Measurements from ENCODE around the gene SLC22A1.

The SLC22A1 gene

DNA sequence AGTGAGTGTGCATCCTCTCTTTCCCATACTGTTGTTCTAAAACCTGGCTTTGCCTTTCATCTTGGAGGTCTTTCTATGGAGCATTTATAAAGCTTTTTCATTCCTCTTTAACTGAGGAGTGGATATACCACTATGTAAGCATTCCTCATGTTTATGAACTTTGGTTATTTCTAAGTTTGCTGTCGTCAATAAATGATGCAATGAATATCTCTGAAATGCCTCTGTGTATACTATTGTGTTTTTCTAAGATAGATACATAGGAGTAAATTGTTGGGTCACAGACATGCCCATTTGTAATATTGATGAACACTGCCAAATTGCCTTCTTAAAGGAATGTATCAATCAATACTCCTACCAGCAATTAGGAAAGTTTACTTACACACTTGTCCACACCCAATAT, 83.1 kb downstream of the SLC22A1 start:
- no peaks in the 10 kb centered on the region for H4K20me1 ChIP-seq (ENCODE audit: insufficient read depth, low read length)
- no peak overlapping the region for H3K4me2 ChIP-seq (ENCODE audit: low read length)
- H3K36me3 ChIP-seq (replicated peaks; ENCODE audit: low read depth, low read length) = no peaks in the 10 kb centered on the region
- H3K9me3 ChIP-seq (ENCODE audit: insufficient read depth, low read length) = no peaks in the 10 kb centered on the region
- H2AFZ ChIP-seq (ENCODE audit: low read depth, low read length) = no peak overlapping the region
- TF ChIP-seq CTCF (IDR thresholded peaks at IDR 0.05; ENCODE audit: low read depth, low read length) (no peak), EZH2phosphoT487 (IDR thresholded peaks at IDR 0.05; ENCODE audit: low read depth) (no peak)
- no peaks in the 10 kb centered on the region for H3K79me2 ChIP-seq (ENCODE audit: low read length)
- H3K4me1 ChIP-seq (ENCODE audit: low read length) = no peaks in the 10 kb centered on the region
- no peak overlapping the region for H3K9ac ChIP-seq (ENCODE audit: low read length)
- H3K27me3 ChIP-seq (ENCODE audit: low read depth, low read length) = no peaks in the 10 kb centered on the region
- H3K27ac ChIP-seq (ENCODE audit: low read length) = no peak overlapping the region
- no peak overlapping the region for H3K4me3 ChIP-seq (ENCODE audit: low read length)

DNA sequence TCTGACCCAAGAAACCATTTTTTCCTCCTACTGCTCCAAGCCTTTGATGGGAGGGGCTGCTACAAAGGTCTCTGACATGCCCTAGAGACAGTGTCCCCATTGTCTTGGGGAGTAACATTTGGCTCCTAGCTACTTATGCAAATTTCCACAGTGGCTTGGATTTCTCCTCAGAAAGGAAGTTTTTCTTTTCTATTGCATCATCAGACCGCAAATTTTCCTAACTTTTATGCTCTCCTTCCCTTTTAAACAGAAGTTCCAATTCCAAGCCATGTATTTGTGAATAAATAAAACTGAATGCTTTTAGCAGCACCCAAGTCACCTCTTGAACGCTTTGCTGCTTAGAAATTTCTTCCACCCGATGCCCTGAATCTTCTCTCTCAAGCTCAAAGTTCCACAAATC, 86.0 kb downstream of the SLC22A1 start:
- no peaks in the 10 kb centered on the region for H3K4me1 ChIP-seq (ENCODE audit: low read length)
- no peaks in the 10 kb centered on the region for H4K20me1 ChIP-seq (ENCODE audit: insufficient read depth, low read length)
- no peaks in the 10 kb centered on the region for H3K27me3 ChIP-seq (ENCODE audit: low read depth, low read length)
- H3K4me2 ChIP-seq (ENCODE audit: low read length) = no peak overlapping the region
- no peaks in the 10 kb centered on the region for H3K79me2 ChIP-seq (ENCODE audit: low read length)
- H3K36me3 ChIP-seq (replicated peaks; ENCODE audit: low read depth, low read length) = no peaks in the 10 kb centered on the region
- no peak overlapping the region for H3K9ac ChIP-seq (ENCODE audit: low read length)
- no peak overlapping the region for H3K27ac ChIP-seq (ENCODE audit: low read length)
- H3K9me3 ChIP-seq (ENCODE audit: insufficient read depth, low read length) = no peaks in the 10 kb centered on the region
- H3K4me3 ChIP-seq (ENCODE audit: low read length) = no peak overlapping the region
- no peak overlapping the region for H2AFZ ChIP-seq (ENCODE audit: low read depth, low read length)
- TF ChIP-seq CTCF (IDR thresholded peaks at IDR 0.05; ENCODE audit: low read depth, low read length) (no peak), EZH2phosphoT487 (IDR thresholded peaks at IDR 0.05; ENCODE audit: low read depth) (no peak)
